Measurements from ENCODE around the gene MN1. TPM values are rescaled to one million over a fixed set of nuclear protein-coding genes. Genes with fewer than 3 reads are reported as not detected.

MN1 gene
- total and polyA plus RNA-seq, 7 experiments from 2014 or later = 0.16 to 3.8 (median 0.38) TPM; not detected in 2

- no peak for ATAC-seq
- ChIA-PET CTCF (no interaction called here), POLR2A (no interaction called here)
- H3K36me3 ChIP-seq (ENCODE audit: control insufficient read depth in 2 of 3, insufficient read depth in 3 of 3, low read length in 3 of 3) = no peaks in the 10 kb centered on the region
- no peak for DNase-seq
- Mint-ChIP-seq H3K36me3 (no peaks in the 10 kb centered on the region), H3K4me3 (no peak overlapping the region), H3K27me3 (peaks cover 0 to 17% (median 6%) of the 10 kb centered on the region in 5 donors), H3K9me3 (no peaks in the 10 kb centered on the region), H3K27ac (no peak overlapping the region), H3K4me1 (no peaks in the 10 kb centered on the region)
- intact Hi-C loops (cut with micrococcal nuclease) = no loop called here
- no peaks in the 10 kb centered on the region for H3K4me1 ChIP-seq (ENCODE audit: control insufficient read depth in 2 of 2, insufficient read depth in 2 of 2, low read length in 2 of 2)
- H3K4me3 ChIP-seq (ENCODE audit: low read length) = no peak overlapping the region
- no peak overlapping the region for H3K27ac ChIP-seq (ENCODE audit: low read depth, low read length)
- H3K27me3 ChIP-seq (ENCODE audit: control insufficient read depth in 2 of 2, insufficient read depth in 2 of 2, low read length in 2 of 2) = no peaks in the 10 kb centered on the region
- H3K9me3 ChIP-seq (ENCODE audit: control insufficient read depth in 2 of 3, low read length in 3 of 3) = no peaks in the 10 kb centered on the region
These were observed 28.5 kb downstream of the MN1 start for GRCh38 chr22:27772984-27773498.

DNA sequence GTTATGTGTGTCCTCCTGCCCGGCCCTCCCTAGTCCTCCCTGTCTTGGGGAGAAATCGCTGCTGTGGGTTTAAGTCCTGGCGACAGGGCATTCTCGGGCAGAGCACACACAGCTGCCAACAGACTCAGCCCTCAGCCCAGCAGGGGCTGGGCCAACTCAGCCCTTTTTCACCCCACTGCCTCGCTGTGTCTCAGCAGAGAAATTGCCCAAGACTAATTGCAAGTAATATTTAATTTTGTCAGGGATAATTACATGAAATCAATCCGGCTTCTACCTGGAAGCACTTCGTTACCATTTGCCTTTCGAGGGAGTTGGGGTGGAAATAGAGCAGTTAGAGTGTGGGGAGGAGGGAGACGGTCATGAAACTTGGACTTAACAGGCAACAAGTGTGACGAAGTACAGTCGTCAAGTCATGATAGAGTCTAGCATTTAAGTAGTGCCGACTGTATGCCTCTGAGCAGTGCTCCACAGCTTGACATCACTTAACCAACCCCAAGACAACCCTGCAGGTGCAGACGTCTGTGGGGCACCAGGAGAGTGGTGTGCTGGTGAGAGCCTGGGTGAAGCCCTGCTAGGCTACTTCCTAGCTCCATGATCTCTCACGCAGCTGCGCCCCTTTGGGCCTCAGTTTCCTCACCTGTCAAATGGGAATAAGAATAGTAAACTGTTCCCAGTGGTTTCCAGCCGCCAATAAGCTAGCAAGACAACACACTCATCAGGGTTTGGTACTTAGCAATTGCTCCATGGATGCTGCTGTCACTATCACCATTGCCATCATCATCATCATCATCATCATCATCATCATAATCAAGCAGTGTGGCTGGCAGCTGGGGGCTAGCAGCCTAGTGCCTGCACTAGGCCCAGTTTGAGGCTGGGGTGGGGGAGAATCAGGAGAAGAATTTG is 29.2 kb downstream of the MN1 start:
- H3K27me3 ChIP-seq (ENCODE audit: control insufficient read depth in 2 of 2, insufficient read depth in 2 of 2, low read length in 2 of 2) = no peaks in the 10 kb centered on the region
- CTCF ChIA-PET = no interaction called here

DNA sequence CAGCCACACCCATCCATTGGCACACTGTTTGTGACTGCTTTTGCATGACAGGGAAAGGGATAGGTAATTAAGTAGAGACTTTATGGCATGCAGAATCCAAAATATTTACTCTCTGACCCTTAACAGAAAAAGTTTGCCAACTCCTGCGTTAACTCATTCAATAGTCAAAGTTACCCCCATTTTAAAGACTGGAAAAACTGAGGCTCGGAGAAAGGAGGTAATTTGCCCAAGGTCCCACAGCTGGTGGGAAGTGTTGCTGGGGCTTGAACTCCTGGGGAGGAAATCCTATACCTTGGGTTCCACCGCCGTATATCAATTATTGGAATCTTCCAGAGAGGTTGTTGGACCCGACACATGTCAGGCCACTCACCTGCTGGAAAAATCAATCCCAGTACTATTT is 29.9 kb downstream of the MN1 start:
- CTCF ChIA-PET = no interaction called here
- intact Hi-C loops (cut with micrococcal nuclease) = no loop called here
- DNase-seq = no peak
- H3K27me3 Mint-ChIP-seq = peaks cover 0 to 14% (median 4%) of the 10 kb centered on the region in 5 donors
- ATAC-seq = no peak
- H3K36me3 ChIP-seq (ENCODE audit: control insufficient read depth in 2 of 3, insufficient read depth in 3 of 3, low read length in 3 of 3) = no peaks in the 10 kb centered on the region
- no peak overlapping the region for H3K27ac Mint-ChIP-seq
- no peaks in the 10 kb centered on the region for H3K9me3 Mint-ChIP-seq
- POLR2A ChIA-PET = no interaction called here
- no peak overlapping the region for H3K27ac ChIP-seq (ENCODE audit: low read depth, low read length)
- H3K4me1 ChIP-seq (ENCODE audit: control insufficient read depth in 2 of 2, insufficient read depth in 2 of 2, low read length in 2 of 2) = no peaks in the 10 kb centered on the region
- H3K4me3 ChIP-seq (ENCODE audit: low read length) = no peak overlapping the region
- no peaks in the 10 kb centered on the region for H3K4me1 Mint-ChIP-seq
- H3K9me3 ChIP-seq (ENCODE audit: control insufficient read depth in 2 of 3, low read length in 3 of 3) = no peaks in the 10 kb centered on the region
- H3K36me3 Mint-ChIP-seq = no peaks in the 10 kb centered on the region
- H3K27me3 ChIP-seq (ENCODE audit: control insufficient read depth in 2 of 2, insufficient read depth in 2 of 2, low read length in 2 of 2) = no peaks in the 10 kb centered on the region
- H3K4me3 Mint-ChIP-seq = no peak overlapping the region

More for the DNA sequence above, 29.2 kb downstream of the MN1 start:
- Histone ChIP-seq H3K9me3 (ENCODE audit: control insufficient read depth in 2 of 3, low read length in 3 of 3) (no peaks in the 10 kb centered on the region), H3K27ac (ENCODE audit: low read depth, low read length) (no peak overlapping the region), H3K4me1 (ENCODE audit: control insufficient read depth in 2 of 2, insufficient read depth in 2 of 2, low read length in 2 of 2) (no peaks in the 10 kb centered on the region), H3K4me3 (ENCODE audit: low read length) (no peak overlapping the region), H3K36me3 (ENCODE audit: control insufficient read depth in 2 of 3, insufficient read depth in 3 of 3, low read length in 3 of 3) (no peaks in the 10 kb centered on the region)
- ATAC-seq (no peak), DNase-seq (no peak)
- Mint-ChIP-seq H3K9me3 (no peaks in the 10 kb centered on the region), H3K27me3 (peaks cover 0 to 15% (median 5%) of the 10 kb centered on the region in 5 donors), H3K4me3 (no peak overlapping the region), H3K36me3 (no peaks in the 10 kb centered on the region), H3K27ac (no peak overlapping the region), H3K4me1 (no peaks in the 10 kb centered on the region)
- POLR2A ChIA-PET = no interaction called here
- intact Hi-C loops (cut with micrococcal nuclease) = no loop called here

DNA sequence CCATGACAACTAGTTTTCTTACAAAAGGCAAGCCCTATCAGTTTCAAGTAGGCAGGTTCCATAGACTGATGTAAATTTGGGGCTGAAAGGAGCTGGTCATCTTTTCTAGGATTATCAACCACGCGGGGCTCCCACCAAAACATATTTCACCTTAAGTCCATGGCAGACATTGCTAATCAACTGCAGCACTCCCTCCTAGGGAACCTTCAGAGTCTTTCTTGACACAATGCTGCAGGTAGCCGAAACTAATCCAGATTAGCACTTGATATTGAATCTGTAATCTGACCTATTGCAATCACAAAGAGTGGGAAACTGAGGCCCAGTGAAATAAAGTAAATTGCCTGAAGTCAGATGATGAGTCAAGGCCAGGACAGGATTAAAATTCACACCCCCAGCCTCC is 32.5 kb downstream of the MN1 start:
- Mint-ChIP-seq H3K4me3 (no peak overlapping the region), H3K4me1 (no peaks in the 10 kb centered on the region), H3K27me3 (peaks cover 0 to 2% (median 0%) of the 10 kb centered on the region in 5 donors), H3K27ac (peak overlapping the region in 1 of 9 donors; percentile 25), H3K9me3 (no peaks in the 10 kb centered on the region), H3K36me3 (no peaks in the 10 kb centered on the region)
- ChIA-PET CTCF (no interaction called here), POLR2A (no interaction called here)
- ATAC-seq = no peak
- H3K4me3 ChIP-seq (ENCODE audit: low read length) = no peak overlapping the region
- intact Hi-C loops (cut with micrococcal nuclease) = no loop called here
- DNase-seq = no peak
- no peak overlapping the region for H3K27ac ChIP-seq (ENCODE audit: low read depth, low read length)
- no peaks in the 10 kb centered on the region for H3K9me3 ChIP-seq (ENCODE audit: control insufficient read depth in 2 of 3, low read length in 3 of 3)
- no peaks in the 10 kb centered on the region for H3K36me3 ChIP-seq (ENCODE audit: control insufficient read depth in 2 of 3, insufficient read depth in 3 of 3, low read length in 3 of 3)
- no peaks in the 10 kb centered on the region for H3K27me3 ChIP-seq (ENCODE audit: control insufficient read depth in 2 of 2, insufficient read depth in 2 of 2, low read length in 2 of 2)
- H3K4me1 ChIP-seq (ENCODE audit: control insufficient read depth in 2 of 2, insufficient read depth in 2 of 2, low read length in 2 of 2) = no peaks in the 10 kb centered on the region

DNA sequence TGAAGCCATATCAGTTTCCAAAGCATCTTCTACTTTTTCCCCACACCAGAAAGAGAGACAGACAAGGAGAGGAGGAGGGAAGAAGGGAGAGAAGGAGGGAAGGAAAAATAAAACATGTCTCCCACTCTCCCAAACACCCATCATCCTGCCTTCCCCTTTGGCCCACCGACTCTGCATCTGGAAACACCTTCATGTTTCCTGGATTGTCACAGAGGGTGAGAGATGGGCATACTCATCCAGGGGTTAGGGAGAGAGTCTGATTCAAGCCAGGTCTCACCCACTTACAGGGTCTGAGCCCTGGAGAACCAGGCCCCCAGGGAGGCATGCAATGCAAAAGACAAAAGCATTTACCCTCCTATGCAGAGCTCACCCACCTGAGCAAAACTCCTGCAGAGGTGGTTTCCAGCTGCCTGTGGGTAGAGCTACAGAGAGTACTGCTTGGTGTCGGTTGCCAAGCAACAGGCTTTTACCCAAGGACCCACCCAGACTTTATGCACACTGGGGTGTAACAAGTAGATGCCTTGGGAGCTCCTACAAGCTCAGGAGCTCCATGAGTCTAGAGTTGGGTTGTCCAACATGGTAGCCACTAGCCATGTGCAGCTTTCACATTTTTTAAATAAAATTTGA is 33.4 kb downstream of the MN1 start:
- no peak for DNase-seq
- Mint-ChIP-seq H3K36me3 (no peaks in the 10 kb centered on the region), H3K4me1 (no peaks in the 10 kb centered on the region), H3K27me3 (peaks cover 0 to 3% (median 0%) of the 10 kb centered on the region in 5 donors), H3K27ac (no peak overlapping the region), H3K4me3 (no peak overlapping the region), H3K9me3 (no peaks in the 10 kb centered on the region)
- Histone ChIP-seq H3K9me3 (ENCODE audit: control insufficient read depth in 2 of 3, low read length in 3 of 3) (no peaks in the 10 kb centered on the region), H3K4me3 (ENCODE audit: low read length) (no peak overlapping the region), H3K36me3 (ENCODE audit: control insufficient read depth in 2 of 3, insufficient read depth in 3 of 3, low read length in 3 of 3) (no peaks in the 10 kb centered on the region), H3K27me3 (ENCODE audit: control insufficient read depth in 2 of 2, insufficient read depth in 2 of 2, low read length in 2 of 2) (no peaks in the 10 kb centered on the region), H3K4me1 (ENCODE audit: control insufficient read depth in 2 of 2, insufficient read depth in 2 of 2, low read length in 2 of 2) (no peaks in the 10 kb centered on the region), H3K27ac (ENCODE audit: low read depth, low read length) (no peak overlapping the region)
- CTCF ChIA-PET = no interaction called here
- POLR2A ChIA-PET = no interaction called here
- intact Hi-C loops (cut with micrococcal nuclease) = no loop called here
- no peak for ATAC-seq

GRCh38 chr22:27766679-27767078 is 34.9 kb downstream of the MN1 start:
- Histone ChIP-seq H3K27ac (ENCODE audit: low read depth, low read length) (no peak overlapping the region), H3K9me3 (ENCODE audit: control insufficient read depth in 2 of 3, low read length in 3 of 3) (no peaks in the 10 kb centered on the region), H3K4me1 (ENCODE audit: control insufficient read depth in 2 of 2, insufficient read depth in 2 of 2, low read length in 2 of 2) (no peaks in the 10 kb centered on the region), H3K27me3 (ENCODE audit: control insufficient read depth in 2 of 2, insufficient read depth in 2 of 2, low read length in 2 of 2) (no peaks in the 10 kb centered on the region), H3K36me3 (ENCODE audit: control insufficient read depth in 2 of 3, insufficient read depth in 3 of 3, low read length in 3 of 3) (no peaks in the 10 kb centered on the region), H3K4me3 (ENCODE audit: low read length) (no peak overlapping the region)
- no peak for DNase-seq
- Mint-ChIP-seq H3K36me3 (no peaks in the 10 kb centered on the region), H3K4me3 (no peak overlapping the region), H3K27ac (no peak overlapping the region), H3K27me3 (peaks cover 0 to 5% (median 2%) of the 10 kb centered on the region in 5 donors), H3K4me1 (no peaks in the 10 kb centered on the region), H3K9me3 (no peaks in the 10 kb centered on the region)
- intact Hi-C loops (cut with micrococcal nuclease) = no loop called here
- no peak for ATAC-seq
- CTCF ChIA-PET = no interaction called here
- POLR2A ChIA-PET = no interaction called here

Data from naive thymus-derived CD4-positive, alpha-beta T cell (primary cell).